IPS-NIHi11 (cell line): ENCODE data around the gene TST.

Source experiments
- DNase-seq: peaks from one replicate; pipeline ENCODE4 v3.0.0; 2012; ENCODE audit warnings: mixed read lengths, low spot score

Gene TST

DNA sequence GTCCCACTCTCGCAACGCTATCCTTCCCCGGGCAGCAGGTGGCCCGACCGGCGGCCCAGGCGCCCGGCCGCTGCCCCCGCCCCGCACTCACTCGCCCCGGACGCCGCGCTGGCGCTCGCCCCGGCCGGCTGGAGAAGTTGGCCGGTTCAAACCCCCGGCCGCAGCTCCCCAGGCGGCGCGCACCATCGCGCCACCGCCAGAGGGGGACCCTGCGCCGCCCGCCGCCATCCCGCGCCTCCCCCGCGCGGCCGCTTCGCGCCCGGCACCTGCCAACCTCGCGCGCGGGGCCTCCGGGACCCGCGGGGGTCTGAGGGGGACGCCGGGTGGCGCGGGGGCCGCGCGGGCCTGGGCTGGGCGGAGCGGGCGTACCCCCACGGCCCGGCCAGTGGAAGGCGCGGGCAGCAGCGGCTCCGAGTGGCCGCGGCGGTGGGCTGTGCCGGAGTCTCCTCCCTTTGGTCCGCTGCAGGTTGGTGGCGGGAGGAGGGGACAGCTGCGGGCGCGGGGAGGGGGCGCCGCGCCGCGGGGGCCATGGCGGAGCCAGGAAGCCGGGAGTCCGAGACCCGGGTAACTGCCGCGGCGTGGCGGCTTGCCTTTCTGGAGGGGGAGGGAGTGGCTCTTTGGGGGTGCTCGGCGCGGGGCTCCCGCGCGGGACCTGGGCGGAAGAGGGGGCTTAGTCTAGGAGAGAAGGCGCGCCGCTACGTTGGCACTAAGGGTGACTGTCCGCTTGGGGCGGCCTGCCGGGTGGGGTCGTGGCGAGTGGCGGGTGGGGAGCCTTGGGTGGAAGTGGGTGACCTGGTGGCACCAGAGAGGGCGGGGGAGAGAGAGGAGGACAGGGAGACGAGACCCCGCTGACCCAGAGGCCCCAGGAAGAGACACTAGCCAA is at the start of gene TST, which contains the start of gene MPST:
TST (minus strand) TSS at position 139 of the 883 bp plus-strand sequence. CDS start 715 bp downstream, outside the sequence.
MPST (plus strand) TSS at position 434 of the 883 bp plus-strand sequence; CDS start at position 529, 95 bp downstream.
- DNase-seq: peak; percentile 91

DNA sequence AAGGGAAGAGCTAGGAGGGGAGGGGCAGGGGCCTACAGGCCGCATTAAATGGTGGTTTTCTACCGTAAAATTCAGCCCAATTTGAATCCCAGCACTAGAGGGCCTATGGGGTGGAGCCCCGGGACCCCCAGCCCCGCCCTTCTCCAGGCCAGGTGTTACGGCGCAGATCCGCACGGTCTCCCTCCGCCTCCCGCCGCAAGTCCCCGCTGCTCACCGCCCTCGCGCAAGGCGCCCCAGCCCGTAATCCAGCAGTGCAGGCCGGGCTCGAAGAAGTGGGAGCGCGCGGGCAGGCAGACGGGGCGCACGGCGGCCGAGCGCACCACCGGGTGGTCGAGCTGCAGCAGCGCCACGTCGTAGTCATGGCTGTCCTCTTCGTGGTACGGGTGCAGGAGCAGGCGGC is 49.6 kb upstream of the TST start:
- peak; percentile 86 for DNase-seq

DNA sequence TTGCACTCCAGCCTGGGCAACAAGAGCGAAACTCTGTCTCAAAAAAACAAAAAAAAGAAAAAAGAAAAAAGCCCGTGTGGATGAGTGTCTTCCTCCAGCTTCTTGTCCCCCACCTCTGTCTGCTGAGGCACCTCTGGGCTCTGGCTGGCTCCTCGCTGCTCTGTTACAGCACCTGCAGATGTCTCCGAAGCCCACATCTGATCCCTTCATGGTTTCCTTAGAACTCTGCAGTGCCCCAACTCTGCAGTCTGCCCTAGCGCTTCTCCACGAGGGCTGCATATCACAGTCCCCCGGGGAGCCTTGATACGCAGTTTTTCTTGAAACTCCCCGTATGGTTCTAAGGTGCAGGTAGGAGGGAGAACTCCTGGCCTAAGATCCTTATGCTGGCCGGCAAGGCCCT is 48.2 kb upstream of the TST start:
- no peak for DNase-seq

DNA sequence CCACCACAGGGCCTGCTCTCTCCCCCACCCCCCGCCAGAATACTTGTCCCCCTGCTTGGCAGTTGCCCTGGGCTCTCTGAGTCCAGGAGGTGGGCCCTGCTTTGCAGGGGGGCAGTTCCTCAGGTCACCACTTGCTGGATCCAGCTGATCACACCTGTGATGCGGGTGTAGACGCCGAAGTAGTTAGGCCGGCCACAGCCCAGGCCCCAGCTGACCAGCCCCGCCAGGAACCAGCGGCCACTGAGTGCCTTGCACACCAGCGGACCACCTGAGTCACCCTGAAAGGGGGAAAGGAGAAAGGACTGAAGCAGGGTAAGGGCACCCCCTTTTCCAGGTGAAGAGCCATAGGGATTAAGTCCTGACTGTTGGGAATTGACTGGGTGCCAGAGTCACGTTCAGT is 46.7 kb upstream of the TST start:
- DNase-seq: no peak

DNA sequence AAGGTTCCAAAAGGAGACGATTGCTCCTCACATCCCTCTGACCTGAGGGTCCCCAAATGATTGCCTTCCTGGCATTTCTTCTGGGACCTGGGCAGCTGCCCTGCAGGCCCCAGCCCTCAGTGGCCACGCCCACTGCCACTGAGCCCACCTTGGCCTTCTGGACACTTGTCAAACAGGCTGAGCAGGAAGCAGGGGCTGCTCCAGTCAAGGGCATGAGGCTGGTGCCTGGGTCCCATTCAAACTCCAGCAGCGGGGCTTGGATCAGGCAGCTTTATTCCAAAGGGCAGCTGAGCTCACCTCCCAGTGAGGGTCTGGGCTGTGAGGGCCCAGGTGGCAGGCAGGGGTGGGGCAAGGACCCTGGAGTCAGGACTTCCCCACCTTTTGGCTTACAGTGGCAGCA is 45.9 kb upstream of the TST start:
- DNase-seq: no peak

DNA sequence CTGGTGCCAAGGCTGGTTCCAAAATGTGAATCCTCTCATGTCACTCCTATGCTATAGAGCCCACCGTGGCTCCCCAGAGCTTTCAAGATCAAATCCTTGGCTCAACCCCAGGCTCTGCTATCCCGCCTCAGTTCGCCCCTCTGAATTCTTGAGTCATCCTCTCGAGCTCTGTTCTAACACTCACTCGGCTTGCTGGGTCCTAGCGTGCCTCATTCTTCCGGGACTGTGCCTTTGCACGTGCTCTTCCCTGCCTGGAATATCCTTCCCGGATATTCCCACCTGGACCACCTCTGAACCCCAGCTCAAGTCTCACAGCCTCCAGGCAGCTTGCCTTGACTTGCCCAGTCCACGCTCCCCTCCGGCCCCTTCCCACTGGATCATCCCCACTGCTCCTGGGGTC is 45.3 kb upstream of the TST start:
- DNase-seq: no peak

DNA sequence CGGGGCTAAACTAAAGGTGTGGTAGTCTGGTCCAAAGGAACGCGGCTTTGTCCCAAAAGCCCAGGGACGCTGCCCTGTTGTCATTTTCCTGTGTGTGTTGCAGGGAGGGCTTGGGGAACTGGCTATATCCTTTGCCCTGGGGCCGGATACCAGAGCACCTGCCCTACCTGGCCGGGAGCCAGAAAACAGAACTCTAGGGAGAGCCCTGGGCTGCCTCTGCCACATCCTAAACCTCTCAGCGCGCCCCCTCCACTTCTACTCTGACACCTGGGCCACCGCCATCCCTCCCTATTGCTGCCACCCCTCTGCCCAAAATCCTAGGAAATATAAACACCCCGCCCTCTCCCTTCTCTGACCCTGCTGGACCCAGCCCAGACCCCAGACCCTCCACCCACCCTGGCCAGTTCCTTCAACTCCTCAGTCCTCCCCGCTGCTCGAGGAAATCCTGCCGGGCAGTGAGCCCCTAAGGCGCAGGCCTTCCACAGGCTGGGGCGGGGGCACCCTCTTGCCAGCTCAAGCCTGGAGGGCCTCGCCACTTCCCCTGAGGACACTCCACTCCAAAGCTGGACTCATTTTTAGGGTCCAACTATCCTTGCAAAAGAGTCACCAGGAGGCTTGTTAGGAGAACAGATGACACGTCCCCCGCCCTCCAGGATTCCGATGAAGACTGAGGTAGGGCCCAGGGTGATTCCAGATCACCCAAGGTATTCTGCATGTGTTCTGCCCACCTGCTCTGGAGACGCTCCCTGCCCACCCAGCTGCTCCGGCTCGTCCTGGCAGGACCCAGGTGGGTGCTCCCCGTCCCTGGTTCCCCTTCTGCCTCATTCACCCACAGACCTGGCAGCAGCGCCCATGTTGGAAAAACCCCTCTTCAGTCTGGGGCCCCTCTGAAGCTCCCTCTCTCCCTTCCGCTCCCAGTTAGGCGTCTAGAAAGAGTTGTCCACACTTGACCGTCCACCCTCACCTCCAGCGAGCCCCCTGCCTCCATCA is 44.5 kb upstream of the TST start:
- DNase-seq: no peak

DNA sequence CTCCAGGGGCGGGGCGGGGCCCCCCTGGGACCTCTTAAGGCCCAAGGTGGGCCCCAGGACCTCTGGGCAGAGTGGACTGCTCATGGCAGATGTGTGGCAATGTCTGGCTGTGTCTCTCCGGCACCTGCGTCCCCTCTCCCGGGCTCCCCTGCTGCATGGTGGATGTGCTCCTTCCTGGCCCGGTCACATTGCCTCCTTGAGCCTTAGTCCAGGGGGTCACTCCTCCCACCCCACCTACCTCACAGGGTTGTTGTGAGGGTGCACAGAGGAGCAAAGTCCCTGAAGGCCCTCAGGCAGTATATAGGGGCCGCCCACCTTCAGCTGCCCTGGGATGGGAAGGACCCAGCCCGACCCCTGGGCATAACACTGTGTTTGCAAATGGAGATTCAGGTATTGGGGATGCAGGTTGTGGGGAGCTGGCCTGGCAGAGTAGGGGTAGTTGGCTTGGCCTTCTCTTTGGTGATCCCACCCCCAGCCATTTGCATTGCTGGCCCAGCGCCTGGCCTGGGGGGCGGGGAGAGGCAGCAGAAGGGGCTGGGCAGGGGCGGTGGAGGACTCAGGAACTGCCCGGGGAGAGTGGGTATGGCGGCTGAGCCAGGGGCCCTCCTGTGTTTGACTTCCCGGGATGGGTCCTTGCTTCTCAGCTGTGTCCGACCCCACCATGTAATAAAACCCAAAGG is 43.6 kb upstream of the TST start:
- DNase-seq: peak; percentile 44

DNA sequence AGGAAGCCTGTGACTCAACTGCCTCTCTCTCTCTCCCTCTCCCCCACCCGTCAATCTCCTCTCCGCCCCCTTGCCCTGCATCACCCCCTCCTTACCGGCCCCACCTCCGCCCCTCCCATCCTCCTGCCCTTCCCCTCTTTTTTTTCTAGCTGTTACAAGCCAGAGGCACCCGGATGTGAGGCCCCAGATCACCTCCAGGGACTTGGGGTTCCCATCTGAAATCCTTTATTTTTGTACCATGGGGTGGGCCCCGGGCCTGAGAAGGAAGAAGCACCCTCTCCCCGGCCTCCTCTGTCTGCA is 43.1 kb upstream of the TST start:
- peak; percentile 57 for DNase-seq

DNA sequence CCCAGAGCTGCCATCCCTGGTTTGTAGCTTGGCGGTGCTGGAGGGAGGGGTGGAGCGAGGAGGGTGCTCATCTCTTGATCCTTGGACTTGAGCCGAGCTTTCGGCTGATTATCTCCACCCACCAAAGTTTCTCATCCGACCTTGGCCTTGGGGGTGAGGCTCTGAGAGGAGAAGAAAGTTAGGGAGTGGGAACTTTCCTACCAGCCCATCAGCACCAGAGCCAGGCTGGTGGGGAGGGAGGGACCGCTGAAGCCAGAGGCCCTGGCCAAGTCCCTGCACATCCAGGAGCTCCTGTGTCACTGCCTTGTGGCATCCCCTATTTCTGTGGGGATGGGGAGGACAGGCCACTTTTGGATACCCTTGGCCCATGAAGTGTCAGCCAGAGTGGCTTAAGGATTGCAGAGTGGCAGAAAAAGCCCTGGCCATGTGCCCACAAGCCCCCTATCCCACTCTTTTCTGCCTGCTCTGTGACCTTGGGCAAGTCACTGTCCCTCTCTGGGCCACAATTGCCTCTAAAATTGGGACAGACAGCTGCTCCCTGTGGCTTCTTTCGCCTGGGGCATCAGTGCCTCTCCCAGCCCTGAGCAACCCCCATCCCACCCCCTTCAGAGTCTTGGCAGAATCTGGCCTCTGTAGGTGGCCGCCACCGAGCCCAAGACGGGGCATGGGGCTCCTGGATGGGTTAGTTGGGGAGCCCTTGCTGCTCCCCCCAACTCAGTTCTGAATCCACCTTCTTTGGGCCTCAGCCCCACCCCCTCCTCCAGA is 42.5 kb upstream of the TST start:
- no peak for DNase-seq

DNA sequence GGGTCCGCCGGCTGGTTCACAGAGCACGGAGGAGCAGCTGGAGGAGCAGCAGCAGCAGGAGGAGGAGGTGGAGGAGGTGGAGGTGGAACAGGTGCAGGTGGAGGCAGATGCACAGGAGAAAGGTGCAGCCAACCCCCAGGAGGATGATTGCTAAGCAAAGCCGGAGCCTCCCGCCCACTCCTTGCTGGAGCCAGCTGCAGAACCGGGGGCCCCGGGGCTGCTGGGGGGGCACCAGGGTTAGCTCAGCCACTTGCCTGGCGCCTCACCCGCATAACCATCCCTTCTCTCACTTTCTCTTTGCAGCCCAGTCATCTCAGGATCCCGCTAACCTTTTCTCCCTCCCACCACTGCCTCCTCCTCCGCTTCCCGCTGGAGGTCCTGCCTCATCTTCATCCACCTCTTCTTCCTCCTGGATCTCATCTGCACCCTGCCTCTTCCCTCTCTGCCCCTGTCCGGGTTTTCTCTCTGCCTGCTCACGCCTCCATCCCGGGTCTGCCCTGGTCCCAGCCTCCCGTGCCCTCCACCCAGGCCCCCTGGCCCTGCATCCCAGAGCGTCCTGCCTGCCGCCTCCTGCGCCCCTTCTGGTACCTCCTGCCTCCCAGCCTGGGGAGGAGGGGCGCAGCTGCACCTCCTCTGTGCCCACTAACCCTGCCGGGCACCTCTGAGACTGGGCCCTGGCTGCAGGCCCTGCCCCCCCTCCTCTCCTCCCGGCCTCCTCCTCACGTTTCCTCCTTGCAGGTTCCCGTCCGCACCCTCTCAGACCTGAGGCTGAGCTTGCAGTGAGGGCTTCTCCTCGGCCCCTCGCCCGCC is 41.8 kb upstream of the TST start:
- no peak for DNase-seq

DNA sequence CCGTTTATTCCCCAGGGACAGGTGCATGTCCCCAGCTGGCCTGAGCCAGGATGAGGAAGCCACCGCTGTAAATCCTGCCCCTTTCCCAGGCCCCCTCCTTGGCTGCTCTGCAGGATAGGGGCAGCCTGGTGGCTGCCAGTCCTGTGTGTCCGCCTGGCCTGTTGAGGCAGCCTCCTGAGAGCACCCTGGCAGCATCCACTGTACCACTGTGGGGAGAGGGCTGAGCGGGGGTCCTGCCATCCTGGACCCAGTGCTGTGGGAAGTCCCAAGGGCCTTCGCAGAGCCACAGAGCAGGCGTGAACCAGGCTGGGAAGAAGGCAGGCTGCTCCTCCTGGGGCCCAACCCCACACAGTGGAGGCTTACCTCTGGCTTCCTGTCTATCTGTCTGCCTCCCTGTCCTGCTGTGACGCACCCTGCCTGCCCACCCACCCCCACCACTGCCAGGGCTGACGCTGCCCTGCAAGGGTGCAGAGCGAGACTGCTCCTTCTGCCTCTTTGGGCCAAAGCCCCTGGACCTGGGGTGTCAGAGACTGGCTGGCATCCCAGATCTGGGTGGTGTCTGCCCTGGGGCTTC is 40.7 kb upstream of the TST start:
- no peak for DNase-seq

DNA sequence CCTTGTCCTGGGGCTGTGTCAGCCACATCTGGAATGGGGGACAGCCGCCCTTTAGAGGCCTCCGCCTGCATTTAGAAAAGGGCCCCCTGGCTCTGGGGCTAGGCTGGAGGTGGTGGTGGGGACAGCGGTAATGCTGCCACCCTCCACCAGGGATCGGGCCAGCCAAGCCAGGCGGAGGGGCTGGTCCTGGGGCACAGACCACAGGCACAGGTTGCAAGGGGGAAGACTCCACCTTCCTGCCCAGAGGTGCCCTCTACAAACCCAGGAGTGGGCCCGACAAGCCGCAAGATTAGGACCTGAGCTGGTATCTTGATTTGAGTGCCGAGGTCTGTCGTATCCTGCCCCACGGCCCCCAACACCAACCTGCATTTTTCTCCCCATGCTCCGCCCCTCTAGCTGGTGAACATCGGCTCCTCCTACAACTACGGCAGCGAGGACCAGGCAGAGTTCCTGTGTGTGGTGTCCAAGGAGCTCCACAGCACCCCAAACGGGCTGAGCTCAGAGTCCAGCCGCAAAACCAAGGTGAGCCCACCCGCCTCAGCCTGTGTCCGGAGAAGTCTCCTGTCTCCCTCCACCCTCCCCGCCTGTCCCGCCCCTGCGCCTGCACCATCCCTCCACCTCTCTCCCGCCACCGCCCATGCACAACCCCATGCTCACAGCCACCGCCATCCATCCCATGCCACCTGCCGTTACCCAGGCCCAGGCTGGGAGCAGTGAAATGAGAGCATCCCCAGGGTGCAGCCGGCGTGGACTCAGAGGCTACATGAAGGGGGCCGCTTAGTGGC is 39.9 kb upstream of the TST start:
- no peak for DNase-seq

DNA sequence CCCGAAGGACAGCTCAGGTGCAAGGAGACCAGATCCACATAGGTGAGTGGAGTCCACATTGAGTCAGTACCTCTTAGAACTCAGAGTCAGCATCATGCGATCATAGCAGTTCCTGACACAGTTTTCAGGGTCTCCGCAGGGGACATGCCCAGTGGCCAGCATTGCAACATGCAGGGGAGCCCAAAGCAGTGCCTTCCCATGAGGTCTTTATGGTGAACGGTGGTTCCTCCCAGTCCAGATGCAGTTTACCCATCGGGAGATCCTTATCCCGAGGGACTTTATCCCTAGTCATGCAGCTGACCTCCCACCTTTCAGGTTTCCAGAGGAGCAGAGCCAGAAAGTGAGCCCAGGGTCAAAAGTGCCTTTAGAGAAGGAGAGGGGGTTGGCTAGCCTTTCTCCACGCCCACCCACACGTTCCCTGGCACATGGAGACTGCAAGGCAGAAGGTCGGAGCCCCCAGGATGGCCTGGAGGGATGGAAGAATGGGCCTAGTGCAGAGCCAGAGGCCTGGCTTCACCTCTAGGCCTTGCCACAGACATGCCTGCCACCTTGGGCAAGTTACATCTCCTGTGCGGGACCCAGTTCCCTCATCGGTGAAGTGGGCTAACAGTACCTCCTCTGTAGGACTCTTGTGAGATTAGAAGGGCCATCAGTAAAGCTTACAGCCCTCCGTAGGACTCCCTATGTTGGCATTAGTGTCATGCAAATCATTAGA is 38.7 kb upstream of the TST start:
- no peak for DNase-seq

DNA sequence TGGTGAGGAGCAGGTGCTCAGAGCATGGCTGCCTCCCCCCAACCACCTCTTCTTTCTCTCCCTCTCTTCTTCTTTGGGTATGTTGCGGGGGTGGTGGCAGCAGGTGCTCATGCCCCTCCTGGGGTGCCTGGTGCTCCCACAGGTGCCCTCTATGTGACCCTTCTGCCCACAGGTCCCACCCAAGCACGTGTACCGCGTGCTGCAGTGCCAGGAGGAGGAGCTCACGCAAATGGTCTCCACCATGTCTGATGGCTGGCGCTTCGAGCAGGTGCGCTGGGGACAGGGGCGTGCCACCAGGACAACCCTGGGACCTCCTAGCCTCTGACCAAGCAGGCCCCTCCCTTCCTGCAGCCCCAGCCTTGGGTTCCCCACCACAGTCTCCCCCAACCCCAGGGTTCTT is 38.0 kb upstream of the TST start:
- DNase-seq: no peak

DNA sequence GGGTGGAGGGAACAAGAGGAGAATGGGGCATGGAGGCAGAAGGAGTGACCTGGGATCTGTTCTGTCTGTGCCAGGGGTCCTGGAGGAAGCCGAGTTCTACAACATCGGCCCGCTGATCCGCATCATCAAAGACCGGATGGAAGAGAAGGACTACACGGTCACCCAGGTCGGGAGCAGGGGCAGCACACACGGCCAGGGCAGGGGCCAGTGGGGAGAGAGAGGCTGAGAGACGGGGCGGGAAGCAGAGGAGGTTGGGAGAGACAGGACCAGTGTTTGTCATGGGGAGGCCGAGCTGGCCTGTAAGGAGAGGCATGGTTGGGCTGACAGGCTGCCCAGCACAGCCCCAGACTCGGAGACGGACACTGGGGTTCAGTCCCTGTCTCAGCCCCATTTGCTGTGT is 37.0 kb upstream of the TST start:
- DNase-seq: no peak

DNA sequence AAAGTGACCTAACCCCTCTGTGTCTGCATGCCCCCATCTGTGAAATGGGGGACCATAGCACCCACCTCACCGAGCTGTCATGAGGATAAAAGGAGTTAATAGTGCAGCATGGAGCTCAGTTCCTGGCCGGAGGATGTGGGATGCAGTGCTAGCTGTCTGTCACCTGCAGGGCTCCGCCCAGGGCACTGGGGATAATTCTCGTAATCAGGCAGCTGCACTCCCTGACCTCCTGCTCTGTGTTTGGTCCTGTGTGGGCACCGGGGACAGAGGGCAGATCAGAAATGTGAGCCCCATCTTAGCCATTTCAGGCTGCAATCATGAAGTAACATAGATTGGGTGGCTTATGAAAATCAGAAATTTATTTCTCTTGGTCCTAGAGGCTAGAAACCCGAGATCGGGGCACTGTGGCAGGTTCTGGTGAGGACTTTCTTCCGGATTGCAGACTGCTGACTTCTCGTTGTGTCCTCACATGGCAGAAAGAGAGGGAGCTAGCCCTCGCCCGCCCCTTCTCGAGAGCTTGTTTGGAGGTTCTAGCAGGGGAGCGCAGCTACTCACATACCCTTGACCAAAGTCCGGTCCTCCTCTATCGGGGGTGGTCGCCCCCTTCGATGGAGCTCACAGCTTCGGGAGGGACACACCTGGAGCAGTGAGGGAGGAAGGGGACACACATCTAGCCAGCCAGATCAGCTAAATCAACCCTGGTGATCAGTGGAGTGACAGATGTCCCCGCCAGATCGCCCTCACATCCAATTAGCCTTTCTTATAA is 35.5 kb upstream of the TST start:
- DNase-seq: no peak

DNA sequence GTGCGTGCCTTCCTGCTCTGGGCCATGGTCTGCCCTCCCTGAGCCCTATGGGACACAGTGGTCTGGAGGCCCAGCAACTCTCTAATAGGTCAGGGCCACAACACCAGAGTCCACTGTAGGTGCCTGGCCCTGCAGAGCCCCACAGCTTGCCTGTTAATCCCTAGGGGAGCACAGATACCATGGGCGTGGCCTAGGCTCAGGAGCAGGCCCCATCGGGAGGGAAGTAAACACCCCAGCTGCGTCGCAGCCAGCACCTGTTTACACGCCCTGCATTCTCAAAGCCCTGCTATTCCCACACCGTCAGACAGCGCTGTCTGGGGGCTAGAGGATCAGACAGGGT is 34.8 kb upstream of the TST start:
- no peak for DNase-seq
